NCI-H2227 (cell line): ENCODE measurements around the gene ARHGEF6.

Experiments used
- DNase-seq: peaks from one replicate; lab custom pipeline; 2025; ENCODE audit not compliant: unreplicated experiment; lab: John Stamatoyannopoulos, UW

Gene ARHGEF6

GRCh38 chrX:136650811-136651210, 129.9 kb downstream of the ARHGEF6 start:
- no peak for DNase-seq

- DNase-seq = no peak
Measured at GRCh38 chrX:136647677-136648360, 132.9 kb downstream of the ARHGEF6 start, which contains the start of gene CD40LG. Gene CD40LG (plus strand): TSS chrX:136648158. CDS start chrX:136648249, 91 bp downstream.

GRCh38 chrX:136646602-136647239, 134.0 kb downstream of the ARHGEF6 start:
- no peak for DNase-seq

- no peak for DNase-seq
Measured at GRCh38 chrX:136643243-136643642, 137.5 kb downstream of the ARHGEF6 start.

GRCh38 chrX:136639506-136640176, 141.1 kb downstream of the ARHGEF6 start:
- no peak for DNase-seq

- DNase-seq = no peak
Measured at GRCh38 chrX:136636121-136636520, 144.6 kb downstream of the ARHGEF6 start.

GRCh38 chrX:136635235-136635634, 145.5 kb downstream of the ARHGEF6 start:
- DNase-seq = no peak

GRCh38 chrX:136630881-136631280, 149.9 kb downstream of the ARHGEF6 start:
- no peak for DNase-seq

GRCh38 chrX:136629084-136629750, 151.5 kb downstream of the ARHGEF6 start:
- no peak for DNase-seq

GRCh38 chrX:136627409-136627808, 153.3 kb downstream of the ARHGEF6 start:
- no peak for DNase-seq

- DNase-seq = no peak
Measured at GRCh38 chrX:136626891-136627290, 153.8 kb downstream of the ARHGEF6 start.

GRCh38 chrX:136626237-136626636, 154.5 kb downstream of the ARHGEF6 start:
- DNase-seq = no peak

- DNase-seq = no peak
Measured at GRCh38 chrX:136625246-136625645, 155.5 kb downstream of the ARHGEF6 start.

GRCh38 chrX:136623396-136623795, 157.3 kb downstream of the ARHGEF6 start:
- no peak for DNase-seq

- no peak for DNase-seq
Measured at GRCh38 chrX:136622568-136622967, 158.2 kb downstream of the ARHGEF6 start.

- no peak for DNase-seq
Measured at GRCh38 chrX:136620780-136621179, 160.0 kb downstream of the ARHGEF6 start.

- DNase-seq = no peak
Measured at GRCh38 chrX:136619899-136620505, 160.7 kb downstream of the ARHGEF6 start.

- no peak for DNase-seq
Measured at GRCh38 chrX:136616987-136617685, 163.6 kb downstream of the ARHGEF6 start.
